MCF 10A (cell line): ENCODE measurements around the gene NOL4L. TPM values are rescaled to one million over a fixed set of nuclear protein-coding genes. Genes with fewer than 3 reads are reported as not detected.

Experiments
- BruUV-seq: library from RNA; stranded (reverse); fragments of 400-500 nt; replicated peaks from 2 replicates; lab custom pipeline; 2021; lab: Mats Ljungman, UMichigan
- CTCF ChIA-PET: fragments of 300-600 bp; sonication (Branson Sonifier 250); formaldehyde crosslinking; extraction: SDS; loops from one replicate; lab custom pipeline; 2021; ENCODE audit warnings: antibody characterized with exemption, inconsistent platforms; lab: Yijun Ruan, JAX
- POLR2A ChIA-PET: fragments of 300-600, 350-650 bp; sonication (Branson Sonifier 250); formaldehyde crosslinking; extraction: SDS; loops from one replicate; lab custom pipeline; 2020; ENCODE audit warnings: antibody characterized with exemption, inconsistent platforms; lab: Yijun Ruan, JAX
- DNase-seq: peaks from one replicate; pipeline ENCODE4 v3.0.0-alpha.2; 2018; ENCODE audit not compliant: unreplicated experiment
- H3K27ac Mint-ChIP-seq: one replicate; pipeline ENCODE4 v1.8.0; 2022; ENCODE audit warnings: mild to moderate bottlenecking, low read depth, mixed read lengths; ENCODE audit not compliant: unreplicated experiment
- H3K27me3 Mint-ChIP-seq: one replicate; pipeline ENCODE4 v1.8.0; 2022; ENCODE audit warnings: mixed read lengths; ENCODE audit not compliant: insufficient read depth, unreplicated experiment
- H3K36me3 Mint-ChIP-seq: one replicate; pipeline ENCODE4 v1.8.0; 2022; ENCODE audit warnings: mild to moderate bottlenecking, moderate library complexity, mixed read lengths; ENCODE audit not compliant: insufficient read depth, unreplicated experiment
- H3K4me1 Mint-ChIP-seq: one replicate; pipeline ENCODE4 v1.8.0; 2022; ENCODE audit warnings: mixed read lengths; ENCODE audit not compliant: insufficient read depth, unreplicated experiment
- H3K4me3 Mint-ChIP-seq: one replicate; pipeline ENCODE4 v1.8.0; 2022; ENCODE audit warnings: mild to moderate bottlenecking, moderate library complexity, mixed read lengths; ENCODE audit not compliant: unreplicated experiment
- H3K9me3 Mint-ChIP-seq: one replicate; pipeline ENCODE4 v1.8.0; 2022; ENCODE audit warnings: mixed read lengths; ENCODE audit not compliant: unreplicated experiment
- CTCF ChIP-seq: fragments of 200-600 bp; IDR thresholded peaks from one replicate; pipeline ENCODE4 v1.8.0; 2022; ENCODE audit warnings: antibody characterized with exemption, mild to moderate bottlenecking; ENCODE audit not compliant: unreplicated experiment
- intact Hi-C: fragments of 100-400 bp; cut with micrococcal nuclease; formaldehyde crosslinking; loops from 2 replicates; pipeline ENCODE4 v1.14.1; 2022
- total RNA-seq: library from RNA; stranded (reverse); gene quantifications from 2 replicates; pipeline ENCODE4 v1.2.3, GENCODE V29; 2022

NOL4L gene
- total RNA-seq, 1 experiment from 2014 or later, result 3.3 TPM

GRCh38 chr20:32436142-32436861 is 148.8 kb downstream of the NOL4L start:
- Mint-ChIP-seq H3K4me1 (no peaks in the 10 kb centered on the region), H3K4me3 (no peak overlapping the region), H3K27me3 (no peaks in the 10 kb centered on the region), H3K36me3 (peaks cover 85% of the 10 kb centered on the region), H3K27ac (no peak overlapping the region), H3K9me3 (no peaks in the 10 kb centered on the region)
- no TSS peak for BruUV-seq
- CTCF ChIA-PET, result interaction anchor here (0.9 to 1.4 kb wide), 2 partner anchors 36 to 92 kb away, joined by 3 to 4 read pairs; no protein-coding TSS in a partner anchor
- DNase-seq, result no peak
- POLR2A ChIA-PET, result interaction anchor here (0.6 to 0.8 kb wide), 2 partner anchors 23 to 76 kb away, joined by 3 read pairs; no protein-coding TSS in a partner anchor
- intact Hi-C loops, result no loop called here
- TF ChIP-seq CTCF, result no peak

- intact Hi-C loops, result no loop called here
- POLR2A ChIA-PET, result interaction anchor here (0.8 kb wide), 1 partner anchor 75 kb away, joined by 3 read pairs; no protein-coding TSS in a partner anchor
- peaks cover 86% of the 10 kb centered on the region for H3K36me3 Mint-ChIP-seq
- CTCF ChIA-PET, result interaction anchor here (0.8 to 1.4 kb wide), 3 partner anchors 35 to 604 kb away, joined by 3 to 4 read pairs (median 4); no protein-coding TSS in a partner anchor
- no peaks in the 10 kb centered on the region for H3K9me3 Mint-ChIP-seq
- H3K4me1 Mint-ChIP-seq, result no peaks in the 10 kb centered on the region
- TF ChIP-seq CTCF, result no peak
- BruUV-seq, result no TSS peak
- DNase-seq, result no peak
- no peak overlapping the region for H3K27ac Mint-ChIP-seq
- H3K27me3 Mint-ChIP-seq, result no peaks in the 10 kb centered on the region
- H3K4me3 Mint-ChIP-seq, result no peak overlapping the region
These were observed 149.6 kb downstream of the NOL4L start for GRCh38 chr20:32435449-32436107.

GRCh38 chr20:32434434-32434833 is 150.7 kb downstream of the NOL4L start:
- no peaks in the 10 kb centered on the region for H3K9me3 Mint-ChIP-seq
- BruUV-seq, result no TSS peak
- POLR2A ChIA-PET, result interaction anchor here (0.5 kb wide), 1 partner anchor 14 kb away, joined by 4 read pairs; no protein-coding TSS in a partner anchor
- no peak overlapping the region for H3K27ac Mint-ChIP-seq
- CTCF ChIA-PET, result interaction anchor here (0.6 to 0.7 kb wide), 2 partner anchors 41 to 55 kb away, joined by 3 to 5 read pairs; no protein-coding TSS in a partner anchor
- no peak for TF ChIP-seq CTCF
- no peak overlapping the region for H3K4me3 Mint-ChIP-seq
- no peaks in the 10 kb centered on the region for H3K27me3 Mint-ChIP-seq
- DNase-seq, result no peak
- intact Hi-C loops, result no loop called here
- H3K4me1 Mint-ChIP-seq, result no peaks in the 10 kb centered on the region
- H3K36me3 Mint-ChIP-seq, result peaks cover 87% of the 10 kb centered on the region
